ENCODE measurements around the gene ABHD17C. TPM values are rescaled to one million over a fixed set of nuclear protein-coding genes. Genes with fewer than 3 reads are reported as not detected.

ABHD17C gene
- total RNA-seq, 2 donors from 2014 or later: 3.6 to 5.3 TPM

DNA sequence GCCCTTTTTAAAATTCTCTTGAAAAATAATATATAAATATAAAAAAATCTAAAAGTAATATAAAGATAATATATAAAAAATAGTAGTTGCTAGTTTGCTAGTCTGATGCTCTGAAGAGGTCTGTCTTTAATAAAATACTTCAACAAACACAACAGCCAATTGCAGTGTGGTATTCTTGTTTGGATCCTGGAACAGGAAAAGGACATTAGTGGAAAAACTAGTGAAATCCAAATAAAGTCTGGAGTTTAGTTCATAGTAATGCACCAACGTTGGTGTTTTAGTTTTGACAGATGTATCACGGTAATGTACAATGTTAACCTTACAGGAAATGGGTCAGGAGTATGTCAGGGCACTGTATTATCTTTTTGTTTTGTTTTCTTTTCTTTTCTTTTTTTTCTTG lies 58.1 kb downstream of the ABHD17C start:
- Histone ChIP-seq H3K4me3 (no peak overlapping the region), H3K9me3 (no peaks in the 10 kb centered on the region), H3K4me1 (peaks cover 7% of the 10 kb centered on the region), H3K27ac (no peak overlapping the region), H3K36me3 (replicated peaks in 1 of 2; ENCODE audit: insufficient read depth in 1 of 2, low read depth in 2 of 2) (no peaks in the 10 kb centered on the region), H3K27me3 (no peaks in the 10 kb centered on the region)
- no peak for TF ChIP-seq POLR2A (IDR thresholded peaks at IDR 0.05)
- TF ChIP-seq, protein P1, sequence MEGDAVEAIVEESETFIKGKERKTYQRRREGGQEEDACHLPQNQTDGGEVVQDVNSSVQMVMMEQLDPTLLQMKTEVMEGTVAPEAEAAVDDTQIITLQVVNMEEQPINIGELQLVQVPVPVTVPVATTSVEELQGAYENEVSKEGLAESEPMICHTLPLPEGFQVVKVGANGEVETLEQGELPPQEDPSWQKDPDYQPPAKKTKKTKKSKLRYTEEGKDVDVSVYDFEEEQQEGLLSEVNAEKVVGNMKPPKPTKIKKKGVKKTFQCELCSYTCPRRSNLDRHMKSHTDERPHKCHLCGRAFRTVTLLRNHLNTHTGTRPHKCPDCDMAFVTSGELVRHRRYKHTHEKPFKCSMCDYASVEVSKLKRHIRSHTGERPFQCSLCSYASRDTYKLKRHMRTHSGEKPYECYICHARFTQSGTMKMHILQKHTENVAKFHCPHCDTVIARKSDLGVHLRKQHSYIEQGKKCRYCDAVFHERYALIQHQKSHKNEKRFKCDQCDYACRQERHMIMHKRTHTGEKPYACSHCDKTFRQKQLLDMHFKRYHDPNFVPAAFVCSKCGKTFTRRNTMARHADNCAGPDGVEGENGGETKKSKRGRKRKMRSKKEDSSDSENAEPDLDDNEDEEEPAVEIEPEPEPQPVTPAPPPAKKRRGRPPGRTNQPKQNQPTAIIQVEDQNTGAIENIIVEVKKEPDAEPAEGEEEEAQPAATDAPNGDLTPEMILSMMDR (IDR thresholded peaks at IDR 0.05): no peak
- 58 to 66% methylated on average over 2 of the region's 2 CpGs for WGBS, 2 donors
- intact Hi-C loops (cut with DNase I): no loop called here
- DNase-seq (no peak), ATAC-seq (no peak)

DNA sequence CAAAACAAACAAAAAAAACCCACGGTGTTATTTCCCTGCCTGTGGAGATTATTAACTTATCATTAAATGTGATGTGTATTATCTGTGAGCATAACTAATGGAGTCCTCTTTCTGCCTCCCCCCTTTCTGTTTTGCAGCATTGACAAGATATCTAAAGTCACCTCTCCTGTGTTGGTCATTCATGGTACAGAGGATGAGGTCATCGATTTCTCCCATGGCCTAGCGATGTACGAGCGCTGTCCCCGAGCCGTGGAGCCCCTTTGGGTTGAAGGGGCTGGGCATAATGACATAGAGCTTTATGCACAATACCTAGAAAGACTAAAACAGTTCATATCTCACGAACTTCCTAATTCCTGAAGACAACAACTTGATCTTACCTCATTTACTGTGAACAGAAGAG lies 58.9 kb downstream of the ABHD17C start:
- Histone ChIP-seq H3K36me3 (replicated peaks in 1 of 2; ENCODE audit: insufficient read depth in 1 of 2, low read depth in 2 of 2) (no peaks in the 10 kb centered on the region), H3K9me3 (no peaks in the 10 kb centered on the region), H3K27ac (no peak overlapping the region), H3K4me1 (peaks cover 10% of the 10 kb centered on the region), H3K4me3 (no peak overlapping the region), H3K27me3 (no peaks in the 10 kb centered on the region)
- no peak for TF ChIP-seq POLR2A (IDR thresholded peaks at IDR 0.05)
- DNase-seq (no peak), ATAC-seq (no peak)
- WGBS, 2 donors: 90 to 94% methylated on average over 8 of the region's 8 CpGs
- intact Hi-C loops (cut with DNase I): no loop called here

GRCh38 chr15:80755885-80756284 lies 60.8 kb downstream of the ABHD17C start:
- Histone ChIP-seq H3K27ac (no peak overlapping the region), H3K27me3 (no peaks in the 10 kb centered on the region), H3K9me3 (no peaks in the 10 kb centered on the region), H3K4me1 (peaks cover 10% of the 10 kb centered on the region), H3K36me3 (replicated peaks in 1 of 2; ENCODE audit: insufficient read depth in 1 of 2, low read depth in 2 of 2) (no peaks in the 10 kb centered on the region), H3K4me3 (no peak overlapping the region)
- no peak for TF ChIP-seq POLR2A (IDR thresholded peaks at IDR 0.05)
- TF ChIP-seq, protein P1 (IDR thresholded peaks at IDR 0.05): no peak
- intact Hi-C loops (cut with DNase I): no loop called here
- ATAC-seq: no peak
- 77 to 84% methylated on average over 3 of the region's 3 CpGs for WGBS, 2 donors
- DNase-seq: no peak

DNA sequence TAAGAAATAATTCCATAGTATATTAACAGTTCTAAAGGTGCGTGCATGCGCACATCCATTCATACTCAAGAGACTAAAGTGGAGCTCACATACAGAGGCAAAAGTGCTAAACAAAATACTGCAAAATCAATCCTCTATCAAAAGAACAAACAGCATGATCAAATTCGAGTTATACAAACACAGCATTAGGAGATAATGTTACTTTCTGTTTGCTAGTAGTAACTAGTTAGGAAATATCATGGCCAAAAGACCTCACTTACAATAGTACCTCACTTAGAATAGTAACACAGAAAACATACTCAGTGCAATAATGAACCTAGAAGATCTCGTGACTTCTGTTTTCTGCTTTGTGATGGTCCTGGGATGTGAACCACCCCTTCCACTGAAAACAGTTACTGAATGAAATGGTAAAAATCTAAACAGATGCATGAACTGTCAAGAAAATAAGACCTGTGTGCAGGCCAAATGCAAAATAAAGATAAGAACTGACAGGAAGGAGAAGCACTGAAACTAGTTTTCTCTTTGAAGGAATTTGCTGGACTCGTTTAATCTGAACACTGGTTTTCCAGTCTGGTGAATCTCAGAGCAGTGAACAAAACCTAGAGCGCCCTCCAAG lies 63.1 kb downstream of the ABHD17C start:
- Histone ChIP-seq H3K9me3 (no peaks in the 10 kb centered on the region), H3K36me3 (replicated peaks in 1 of 2; ENCODE audit: insufficient read depth in 1 of 2, low read depth in 2 of 2) (no peaks in the 10 kb centered on the region), H3K4me3 (no peak overlapping the region), H3K4me1 (peaks cover 10% of the 10 kb centered on the region), H3K27ac (no peak overlapping the region), H3K27me3 (no peaks in the 10 kb centered on the region)
- DNase-seq (no peak), ATAC-seq (no peak)
- 45 to 47% methylated on average over 6 of the region's 6 CpGs for WGBS, 2 donors
- intact Hi-C loops (cut with DNase I): no loop called here
- no peak for TF ChIP-seq POLR2A (IDR thresholded peaks at IDR 0.05)
- TF ChIP-seq, protein P1 (IDR thresholded peaks at IDR 0.05): no peak

DNA sequence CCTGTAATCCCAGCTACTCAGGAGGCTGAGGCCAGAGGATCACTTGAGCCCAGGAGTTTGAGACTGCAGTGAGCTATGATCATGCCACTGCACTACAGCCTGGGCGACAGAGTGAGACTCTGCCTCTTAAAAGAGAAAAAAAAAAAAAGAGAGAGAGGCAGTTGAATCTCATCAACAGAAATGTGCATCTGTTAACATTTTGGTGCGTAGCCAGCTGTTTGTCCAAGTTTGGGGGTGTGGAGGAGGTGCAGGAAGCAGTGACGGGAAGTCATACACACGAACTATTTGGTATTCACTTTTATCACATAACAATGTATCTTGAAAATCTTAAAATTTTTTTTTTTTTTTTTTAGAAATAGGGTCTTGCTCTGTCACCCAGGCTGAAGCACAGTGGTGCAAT lies 65.8 kb downstream of the ABHD17C start:
- TF ChIP-seq, protein P1 (IDR thresholded peaks at IDR 0.05): no peak
- TF ChIP-seq POLR2A (IDR thresholded peaks at IDR 0.05): no peak
- DNase-seq (no peak), ATAC-seq (no peak)
- Histone ChIP-seq H3K27ac (no peak overlapping the region), H3K4me3 (no peak overlapping the region), H3K27me3 (no peaks in the 10 kb centered on the region), H3K4me1 (peaks cover 10% of the 10 kb centered on the region), H3K36me3 (replicated peaks in 1 of 2; ENCODE audit: insufficient read depth in 1 of 2, low read depth in 2 of 2) (no peaks in the 10 kb centered on the region), H3K9me3 (no peaks in the 10 kb centered on the region)
- intact Hi-C loops (cut with DNase I): no loop called here
- WGBS, 2 donors: 55 to 58% methylated on average over 4 of the region's 4 CpGs
